K562 (cell line): Measurements from ENCODE around the gene PPP1R3C. TPM values are rescaled to one million over a fixed set of nuclear protein-coding genes. Genes with fewer than 3 reads are reported as not detected.

Experiments used
- CBX1 ChIP-seq: sonication (generic); IDR thresholded peaks from 2 replicates; pipeline ENCODE4 v1.6.1; 2016; ENCODE audit warnings: antibody characterized with exemption, low read depth, mild to moderate bottlenecking
- CBX3 ChIP-seq, 2 experiments: IDR thresholded peaks; 1 replicate in 1 of 2; 2 replicates in 1 of 2; pipeline ENCODE4 v1.6.1; 2012; ENCODE audit warnings: inconsistent platforms in 2 of 2, low read length in 2 of 2, borderline replicate concordance in 1 of 2, control low read depth in 1 of 2
- CEBPB ChIP-seq: fragments of 450-650 bp; IDR thresholded peaks from 2 replicates; pipeline ENCODE4 v1.6.1; 2016; ENCODE audit warnings: missing genetic modification characterization, missing compliant biosample characterization
- CTCF ChIP-seq, 3 experiments: IDR thresholded peaks in 2 of 3; conservative IDR thresholded peaks in 1 of 3; 2 replicates each; pipeline ENCODE4 v1.5.1; 2011 to 2012; ENCODE audit warnings: low read length in 3 of 3, mild to moderate bottlenecking in 3 of 3, control low read depth in 2 of 3, improper control_type of control experiment in 1 of 3, inconsistent platforms in 1 of 3, low read depth in 1 of 3, mixed read lengths in 1 of 3, moderate library complexity in 1 of 3; ENCODE audit not compliant: insufficient read depth in 2 of 3
- DLX4 ChIP-seq: fragments of 250-450 bp; sonication (Bioruptor Pico); IDR thresholded peaks from 2 replicates; pipeline ENCODE4 v1.6.1; 2021; ENCODE audit warnings: mild to moderate bottlenecking
- EP400 ChIP-seq: fragments of 450-650 bp; IDR thresholded peaks from 2 replicates; pipeline ENCODE4 v1.6.1; 2017; ENCODE audit warnings: antibody characterized with exemption, mild to moderate bottlenecking, moderate library complexity
- ERF ChIP-seq: fragments of 450-650 bp; formaldehyde crosslinking; IDR thresholded peaks from 2 replicates; pipeline ENCODE4 v1.4.0; 2020; ENCODE audit warnings: mild to moderate bottlenecking, mixed read lengths
- GTF2A2 ChIP-seq: IDR thresholded peaks from 2 replicates; pipeline ENCODE4 v1.6.1; 2016; ENCODE audit warnings: mild to moderate bottlenecking, missing genetic modification characterization, missing compliant biosample characterization
- MCM2 ChIP-seq: fragments of 450-650 bp; IDR thresholded peaks from 2 replicates; pipeline ENCODE4 v1.6.1; 2017; ENCODE audit warnings: low read depth, mild to moderate bottlenecking
- MED1 ChIP-seq: sonication (generic); formaldehyde crosslinking; IDR thresholded peaks from 2 replicates; pipeline ENCODE4 v1.8.1; 2023; ENCODE audit warnings: missing genetic modification reagents, borderline replicate concordance
- NR2F6 ChIP-seq: fragments of 450-650 bp; formaldehyde crosslinking; IDR thresholded peaks from 2 replicates; pipeline ENCODE4 v1.4.0; 2020; ENCODE audit warnings: mild to moderate bottlenecking
- OTX1 ChIP-seq: fragments of 450-650 bp; formaldehyde crosslinking; IDR thresholded peaks from 2 replicates; pipeline ENCODE4 v1.4.0; 2022; ENCODE audit warnings: mild to moderate bottlenecking
- POLR2G ChIP-seq: fragments of 200-400 bp; formaldehyde crosslinking; IDR thresholded peaks from 2 replicates; pipeline ENCODE4 v1.6.1; 2017; ENCODE audit warnings: low read depth, mild to moderate bottlenecking, antibody characterized with exemption, low read length, moderate library complexity
- RFX1 ChIP-seq: fragments of 450-650 bp; IDR thresholded peaks from 2 replicates; pipeline ENCODE4 v1.6.1; 2016; ENCODE audit warnings: mild to moderate bottlenecking, moderate library complexity
- SETDB1 ChIP-seq: IDR thresholded peaks from one replicate; pipeline ENCODE4 v1.6.1; 2012; ENCODE audit warnings: low read length, control low read depth, inconsistent platforms
- SLC30A9 ChIP-seq: fragments of 250-450 bp; sonication (Bioruptor Pico); IDR thresholded peaks from 2 replicates; pipeline ENCODE4 v1.8.0; 2022; ENCODE audit warnings: mild to moderate bottlenecking, moderate library complexity
- SNRNP70 ChIP-seq: fragments of 200-400 bp; formaldehyde crosslinking; optimal IDR thresholded peaks from 2 replicates; pipeline ENCODE3; 2017; ENCODE audit warnings: low read depth, low read length
- TCF7L2 ChIP-seq: fragments of 150-350 bp; IDR thresholded peaks from 2 replicates; pipeline ENCODE4 v1.6.1; 2016; ENCODE audit warnings: low read depth, mild to moderate bottlenecking, low read length, moderate library complexity
- THAP12 ChIP-seq: fragments of 250-450 bp; sonication (Bioruptor Pico); IDR thresholded peaks from 2 replicates; pipeline ENCODE4 v1.9.0; 2021; ENCODE audit warnings: mild to moderate bottlenecking, inconsistent platforms
- ZNF398 ChIP-seq: fragments of 250-450 bp; sonication (Bioruptor Pico); IDR thresholded peaks from 2 replicates; pipeline ENCODE4 v1.8.0; 2021; ENCODE audit warnings: moderate library complexity, mild to moderate bottlenecking, inconsistent platforms
- ZNF449 ChIP-seq: fragments of 250-450 bp; sonication (Bioruptor Pico); IDR thresholded peaks from 2 replicates; pipeline ENCODE4 v1.8.0; 2022; ENCODE audit warnings: moderate library complexity, mild to moderate bottlenecking, inconsistent platforms
- polyA plus RNA-seq, 8 experiments: library from polyadenylated mRNA; depleted of rRNA in 4 of 8; stranded (reverse) in 5 of 8; unstranded in 3 of 8; fragments of >200 nt; fragmentation: Nextera tagmentation in 2 of 8; fragmentation: Illumina TruSeq in 1 of 8; extraction: Ambion mirVana in 2 of 8; extraction: Trizol in 1 of 8; gene quantifications; 2 replicates each; pipeline versions ENCODE4 v1.2.1 to v1.2.3, GENCODE V29; 2011 to 2014; ENCODE audit warnings: inconsistent platforms in 1 of 8, missing spikeins in 1 of 8
- total RNA-seq, 7 experiments: library from RNA; depleted of rRNA in 6 of 7; stranded (reverse); fragments of >200 nt in 6 of 7; fragmentation: Illumina TruSeq in 2 of 7; extraction: Trizol in 2 of 7; gene quantifications; 2 replicates each; pipeline versions ENCODE4 v1.2.1 to v1.2.3, GENCODE V29; 2011 to 2021; ENCODE audit warnings: low replicate concordance in 1 of 7

PPP1R3C gene
- total and polyA plus RNA-seq, 9 of the 15 experiments (the other 6 are each of a cell fraction or from before 2014, with no cell fraction given): 0.06 to 0.24 (median 0.12) TPM; not detected in 3

GRCh38 chr10:91590904-91591796 is 41.7 kb downstream of the PPP1R3C start (continued):
- TF ChIP-seq CTCF (IDR thresholded peaks at IDR 0.05 in 2 of 3, conservative IDR thresholded peaks at IDR 0.05 in 1 of 3; ENCODE audit: insufficient read depth in 2 of 3, low read depth in 1 of 3, low read length in 3 of 3) (no peak), ZNF398 (no peak), SLC30A9 (CRISPR knock-in tag) (no peak), EP400 (no peak), MED1 (CRISPR knock-in tag) (no peak), CEBPB (tag) (no peak), TCF7L2 (no peak), THAP12 (no peak), DLX4 (no peak), OTX1 (CRISPR knock-in tag) (no peak), MCM2 (no peak), GTF2A2 (tag) (no peak), SETDB1 (no peak), CBX3 (IDR thresholded peaks at IDR 0.05; ENCODE audit: borderline replicate concordance in 1 of 2, low read length in 2 of 2) (no peak), SNRNP70 (no peak), CBX1 (no peak), ZNF449 (CRISPR knock-in tag) (no peak), ERF (CRISPR knock-in tag) (no peak), NR2F6 (CRISPR knock-in tag) (no peak), POLR2G (no peak), RFX1 (no peak)
